COR-L47 (cell line): Measurements from ENCODE around the gene SLC6A20.

Source experiments
- DNase-seq: peaks from one replicate; lab custom pipeline; 2025; lab: John Stamatoyannopoulos, UW

The SLC6A20 gene

GRCh38 chr3:45777746-45778386, 18.5 kb downstream of the SLC6A20 start:
- DNase-seq, result no peak

- DNase-seq, result no peak
Observed at GRCh38 chr3:45777111-45777745, 19.1 kb downstream of the SLC6A20 start.

- DNase-seq, result peak; percentile 66
Observed at GRCh38 chr3:45776611-45777010, 19.7 kb downstream of the SLC6A20 start.

DNA sequence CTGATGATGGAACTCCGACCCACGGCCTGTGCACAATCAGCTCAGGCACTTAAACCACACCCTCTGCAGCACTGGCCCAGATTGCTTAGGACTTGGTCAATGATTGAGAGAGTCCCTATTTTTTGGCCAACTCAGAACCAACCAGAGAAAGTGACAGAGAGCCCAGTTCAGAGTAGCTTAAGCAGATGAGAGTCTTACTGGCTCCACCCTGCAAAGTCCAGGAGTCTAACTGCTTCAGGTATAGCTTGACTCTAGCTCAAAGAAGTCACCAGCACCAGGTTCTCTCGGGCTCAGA, 20.1 kb downstream of the SLC6A20 start:
- no peak for DNase-seq

- no peak for DNase-seq
Observed at GRCh38 chr3:45775571-45776300, 20.6 kb downstream of the SLC6A20 start.

DNA sequence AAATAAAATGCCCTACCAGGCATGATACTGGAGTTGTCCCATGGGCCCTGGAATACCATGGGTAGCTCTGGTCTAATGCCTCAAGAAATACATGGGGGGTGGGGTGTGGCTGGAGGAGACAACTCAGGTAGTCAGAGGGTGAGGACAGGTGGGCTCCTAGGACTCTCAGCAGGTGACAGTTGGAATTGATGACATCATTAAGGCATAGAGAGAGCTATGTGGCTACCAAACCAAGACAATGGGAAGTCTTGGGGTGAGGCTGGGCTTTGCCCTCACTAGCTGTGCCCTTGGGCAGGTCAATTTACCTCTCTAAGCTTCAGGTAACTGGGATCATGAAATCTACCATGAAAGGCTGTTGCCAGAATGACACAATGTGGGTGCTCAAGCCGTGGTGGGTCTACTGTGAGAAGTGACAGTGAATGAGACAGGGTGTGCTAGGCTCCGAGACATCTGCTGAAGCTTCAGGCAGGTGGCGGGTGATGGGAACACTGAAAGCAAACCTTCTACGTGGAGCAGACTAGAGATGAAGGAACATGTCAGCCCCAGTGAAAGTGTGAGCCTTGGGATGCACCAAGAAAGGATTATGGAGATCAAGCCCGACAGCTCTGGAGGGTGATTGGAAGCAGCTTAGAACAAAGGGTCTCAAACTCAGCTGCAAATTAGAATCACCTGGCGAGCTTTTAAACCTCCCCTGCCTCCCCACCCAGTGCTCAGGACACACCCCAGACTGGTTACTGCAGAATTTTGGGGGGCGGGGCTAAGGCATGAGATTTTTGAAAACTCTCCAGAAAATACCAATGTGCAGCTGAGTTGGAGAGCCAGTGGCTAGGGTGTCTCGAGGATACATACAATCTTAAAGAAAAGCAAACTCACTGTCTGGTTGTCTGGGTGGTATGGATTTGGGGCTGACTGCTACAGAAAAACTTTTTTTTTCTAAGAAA, 21.5 kb downstream of the SLC6A20 start:
- no peak for DNase-seq

DNA sequence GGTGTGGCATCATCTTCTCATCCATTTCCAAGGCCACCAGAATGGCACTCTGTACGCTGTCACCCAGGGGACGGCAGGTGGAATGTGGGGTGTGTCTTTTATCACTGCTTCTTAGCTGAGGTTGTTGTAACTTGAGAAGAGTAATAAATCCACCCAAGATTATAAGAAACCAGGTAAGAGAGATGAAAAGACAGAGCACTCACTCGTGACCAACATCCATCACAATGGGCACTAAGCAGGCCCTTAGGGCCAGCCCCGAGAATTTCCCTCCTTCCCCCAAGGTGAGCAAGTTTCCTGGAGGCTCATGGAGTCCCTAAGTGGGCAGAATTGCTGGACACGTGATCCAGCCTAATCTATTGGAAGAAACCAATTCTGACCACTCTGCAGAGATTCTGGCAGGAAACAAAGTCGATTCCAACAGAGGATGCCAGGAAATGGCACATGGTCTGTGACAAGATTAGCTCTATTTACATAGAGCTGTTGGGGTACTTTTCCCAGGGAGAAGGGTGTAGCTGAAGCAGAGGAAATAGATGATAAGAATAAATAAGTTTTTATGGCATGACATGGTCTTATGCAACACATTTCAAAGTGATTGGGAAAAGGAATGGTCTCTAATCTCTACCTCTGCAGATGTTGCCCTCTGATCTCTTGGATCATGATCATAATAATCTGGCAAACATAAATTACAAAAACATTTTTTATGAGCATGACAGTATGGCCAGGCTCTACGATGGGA, 22.5 kb downstream of the SLC6A20 start:
- no peak for DNase-seq

DNA sequence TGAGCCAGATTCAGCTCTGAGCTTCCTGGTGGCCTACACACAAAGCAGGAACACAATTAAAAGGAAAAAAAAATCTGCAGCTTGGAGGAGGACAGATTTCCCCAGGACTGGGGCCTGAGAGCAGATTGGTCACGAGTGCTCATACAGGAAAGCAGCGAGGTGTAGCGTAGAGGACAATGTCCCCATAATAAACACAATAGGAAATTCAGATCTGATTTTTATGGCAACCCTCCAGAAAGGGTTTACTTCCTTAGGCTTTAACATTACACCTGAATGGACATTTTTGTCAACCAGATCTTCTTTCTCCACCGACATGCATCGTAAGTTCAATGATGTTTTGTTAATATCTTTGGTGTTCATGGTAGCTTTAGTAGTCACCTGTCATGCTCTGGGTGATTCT, 23.3 kb downstream of the SLC6A20 start:
- DNase-seq, result no peak

- DNase-seq, result no peak
Observed at GRCh38 chr3:45772341-45773035, 23.8 kb downstream of the SLC6A20 start.

DNA sequence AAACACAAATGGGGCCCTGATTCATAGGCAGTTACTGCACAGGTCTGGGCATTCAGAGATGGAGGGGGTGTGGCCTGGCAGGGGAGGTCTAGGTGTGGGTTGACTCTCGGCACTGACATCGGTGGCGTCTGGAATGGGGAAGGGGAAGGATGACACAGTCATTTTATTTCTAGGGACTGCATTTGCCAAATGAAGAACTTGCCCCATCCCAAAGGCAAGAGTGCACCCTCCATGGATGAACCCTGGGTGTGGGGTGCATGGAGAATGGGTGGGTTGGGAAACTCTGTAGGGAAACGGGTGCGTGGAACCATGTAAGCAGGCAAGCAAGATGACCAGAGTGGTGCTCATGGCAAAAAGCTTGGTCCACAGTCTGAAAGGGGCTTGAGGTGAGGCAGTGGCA, 24.5 kb downstream of the SLC6A20 start:
- no peak for DNase-seq

DNA sequence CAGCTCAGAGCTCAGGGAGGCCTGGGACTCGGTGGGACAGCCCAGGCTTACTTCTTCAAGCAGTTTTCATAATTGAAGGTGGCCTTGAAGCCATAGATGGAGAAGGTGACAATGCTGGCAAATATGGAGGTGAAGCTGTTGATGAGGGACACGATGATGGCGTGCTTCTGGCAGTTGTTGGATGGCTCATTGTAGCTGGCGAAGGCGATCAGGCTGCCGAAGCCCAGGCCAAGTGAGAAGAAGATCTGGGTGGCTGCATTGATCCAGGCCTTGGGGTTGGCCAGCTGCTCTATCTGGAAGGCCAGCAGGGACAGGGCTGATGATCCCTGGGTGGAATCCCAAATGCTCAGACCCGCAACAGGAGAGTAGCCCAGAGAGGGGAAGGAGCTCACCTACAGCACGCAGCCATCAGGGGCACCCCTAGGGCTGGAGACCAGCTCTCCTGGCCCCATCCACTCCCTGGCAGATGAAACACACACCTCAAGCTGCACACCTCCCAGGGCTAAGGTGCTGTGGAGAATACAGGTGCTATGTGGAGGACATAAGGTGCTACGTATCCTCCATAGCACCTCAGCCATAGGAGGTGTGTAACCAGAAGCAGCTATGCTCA, 25.1 kb downstream of the SLC6A20 start:
- DNase-seq, result no peak

GRCh38 chr3:45765958-45766357, 30.4 kb downstream of the SLC6A20 start:
- DNase-seq, result no peak

DNA sequence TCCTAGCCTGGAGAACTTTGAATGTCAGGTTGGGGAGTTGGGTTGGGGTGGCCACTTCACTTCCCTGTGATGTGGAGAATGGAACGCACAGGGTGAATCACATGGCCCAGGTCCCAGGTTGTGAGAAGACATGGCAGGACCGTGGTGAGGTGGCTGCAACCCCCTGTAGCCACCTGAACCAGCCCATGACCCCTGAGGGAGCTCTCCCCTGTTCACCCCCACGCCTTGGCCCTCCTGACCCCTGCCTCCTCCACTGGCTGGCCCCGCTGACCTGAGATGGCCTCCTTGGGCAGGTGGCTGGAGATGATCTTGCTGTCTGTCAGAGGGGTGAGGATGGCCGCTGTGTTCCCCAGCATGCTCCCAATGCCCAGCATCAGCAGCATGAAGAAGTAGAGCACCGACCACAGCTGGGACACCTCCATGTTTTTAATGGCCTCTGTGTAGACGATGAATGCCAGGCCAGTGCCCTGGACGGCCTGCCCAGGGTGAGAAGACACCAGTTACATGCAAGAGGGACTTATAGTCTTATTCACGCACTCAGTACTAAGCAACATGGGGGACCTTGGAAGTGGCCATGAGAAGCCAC, 31.0 kb downstream of the SLC6A20 start:
- no peak for DNase-seq

DNA sequence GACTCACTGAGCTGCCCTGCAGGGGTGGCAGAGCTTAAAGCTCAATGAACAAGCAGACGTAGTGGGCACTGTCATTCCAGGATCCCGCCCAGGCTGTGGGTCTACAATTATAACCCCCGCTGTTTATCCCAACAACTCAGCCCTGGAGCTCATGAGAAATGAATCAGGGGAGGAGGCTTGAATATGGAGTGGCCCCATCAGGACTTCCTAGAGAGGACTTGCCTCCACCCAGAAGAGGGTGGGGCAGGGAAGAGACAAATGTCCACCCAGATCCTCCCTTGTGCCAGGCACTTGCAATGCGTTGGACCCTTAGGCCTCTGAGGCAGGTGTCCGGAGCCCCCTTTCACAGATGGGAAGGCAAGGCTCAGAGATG, 33.0 kb downstream of the SLC6A20 start:
- no peak for DNase-seq

GRCh38 chr3:45762647-45763302, 33.6 kb downstream of the SLC6A20 start:
- no peak for DNase-seq

DNA sequence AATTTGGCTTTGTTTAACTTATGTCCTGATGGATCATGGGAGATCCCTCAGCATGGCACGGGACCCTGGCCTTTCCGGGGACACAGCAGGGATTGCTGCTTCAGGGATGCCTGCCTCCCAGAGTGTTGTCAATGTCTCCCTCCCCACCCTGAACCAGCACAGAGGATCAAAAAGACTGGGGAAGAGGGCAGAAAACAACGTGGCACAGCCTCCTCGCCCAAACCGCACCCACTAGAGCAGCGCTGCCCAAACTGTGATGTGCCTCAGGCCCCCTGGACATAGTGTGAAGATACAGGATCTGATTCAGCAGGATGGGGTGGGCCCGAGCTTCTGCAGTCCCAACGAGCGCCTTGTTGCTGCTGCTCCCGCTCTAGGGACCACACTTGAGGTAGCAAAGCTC, 34.5 kb downstream of the SLC6A20 start:
- DNase-seq, result no peak

- DNase-seq, result peak; percentile 33
Observed at GRCh38 chr3:45760878-45761711, 35.2 kb downstream of the SLC6A20 start.

DNA sequence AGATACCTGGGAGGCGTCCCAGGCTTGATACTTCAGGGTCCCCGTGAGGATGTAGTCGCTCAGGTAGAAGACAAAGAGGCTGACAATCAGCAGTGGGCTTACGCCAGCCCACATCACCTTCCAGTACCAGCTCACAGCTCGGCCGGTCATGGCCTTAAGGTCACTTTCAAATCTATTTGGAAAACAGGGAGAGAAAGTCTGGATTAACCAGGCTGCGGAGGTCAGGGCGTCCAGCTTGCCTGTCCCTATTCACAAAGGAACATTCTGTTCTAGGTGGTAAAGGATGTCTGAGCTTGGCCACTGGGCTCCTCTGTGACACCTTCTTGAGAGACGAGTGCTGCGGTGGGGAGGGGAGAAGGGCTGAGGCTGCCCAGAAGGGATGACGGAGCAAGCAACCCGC, 36.5 kb downstream of the SLC6A20 start:
- DNase-seq, result no peak

GRCh38 chr3:45758871-45759270, 37.5 kb downstream of the SLC6A20 start:
- DNase-seq, result no peak
